M059J (cell line): ENCODE results near the gene MIB1. TPM values are rescaled to one million over a fixed set of nuclear protein-coding genes. Genes with fewer than 3 reads are reported as not detected.
"Not testable (repeated sequence)": the region's sequence is repeated elsewhere in the genome, so short reads cannot be mapped to it uniquely, and the experiment has no call there.

Experiments used
- DNase-seq: peaks from one replicate; pipeline ENCODE4 v3.0.0-alpha.2; 2012; ENCODE audit warnings: low read depth
- total RNA-seq: library from RNA; depleted of rRNA; stranded (reverse); fragments of >200 nt; shearing (Covaris generic); gene quantifications from 2 replicates; pipeline ENCODE4 v1.2.3, GENCODE V29; 2014; rRNA removed

MIB1 gene
- total RNA-seq = 26.5 and 39.6 TPM in 2 replicates

DNA sequence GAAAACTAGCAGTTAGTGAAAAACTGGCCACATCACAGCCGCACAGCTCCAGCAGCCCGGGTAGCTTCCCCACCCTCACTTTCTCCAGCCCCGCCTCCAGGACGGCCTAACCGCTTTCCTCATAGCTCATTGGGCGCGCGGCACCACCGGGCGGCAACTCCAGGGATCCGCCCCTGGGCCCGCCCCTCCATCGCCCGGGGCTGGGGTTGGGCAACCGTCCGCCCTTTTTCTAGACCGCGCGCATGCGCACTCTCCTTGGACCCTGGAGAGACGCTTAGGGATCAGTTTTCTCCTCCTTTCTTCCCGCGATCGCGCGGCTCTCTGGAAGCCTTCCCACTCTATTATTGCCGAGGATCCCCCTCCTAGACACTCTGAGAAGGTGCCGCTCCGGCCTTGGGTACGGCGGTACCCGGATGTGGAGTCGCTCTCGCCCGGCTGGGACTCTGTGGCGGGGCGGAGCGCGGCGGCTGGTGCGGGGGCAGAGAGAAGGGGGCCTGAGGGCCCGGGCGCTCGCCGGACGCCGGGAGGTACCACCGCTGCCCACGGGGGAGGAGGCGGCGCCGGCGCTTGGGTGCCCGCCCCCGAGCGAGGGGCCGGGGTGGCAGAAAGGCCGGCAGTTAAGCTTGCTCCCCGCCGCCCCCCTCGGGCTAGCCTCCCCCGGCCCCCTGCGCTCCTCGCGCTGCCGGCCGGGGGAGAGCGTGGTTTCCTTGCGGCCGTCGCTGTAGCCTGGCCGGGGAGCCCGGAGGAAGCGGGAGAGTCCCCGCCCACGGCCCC is at the start of gene MIB1:
Gene MIB1, plus strand, starts transcription at position 255 of the 774 bp plus-strand sequence. CDS start 792 bp downstream, outside the sequence.
- DNase-seq = peak; percentile 97

DNA sequence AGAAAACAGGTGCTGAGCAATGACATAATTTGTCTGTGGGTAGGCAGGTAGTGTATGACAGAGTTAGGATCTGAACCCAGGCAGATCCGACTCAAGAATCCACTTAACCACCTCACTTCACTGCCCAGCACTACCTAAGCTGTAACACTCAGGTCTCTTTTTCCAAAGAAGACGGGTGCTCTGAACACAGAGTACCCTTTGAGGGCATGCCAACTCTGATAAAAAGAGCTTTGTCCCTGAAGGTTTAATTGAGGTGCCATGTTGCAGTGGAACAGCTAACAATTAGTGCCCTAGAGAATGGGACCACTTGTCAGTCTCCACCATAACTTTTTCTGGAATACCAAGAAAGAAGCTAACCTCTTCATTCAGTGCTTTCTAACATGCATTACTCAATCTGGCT is 47.3 kb upstream of the MIB1 start:
- no peak for DNase-seq

DNA sequence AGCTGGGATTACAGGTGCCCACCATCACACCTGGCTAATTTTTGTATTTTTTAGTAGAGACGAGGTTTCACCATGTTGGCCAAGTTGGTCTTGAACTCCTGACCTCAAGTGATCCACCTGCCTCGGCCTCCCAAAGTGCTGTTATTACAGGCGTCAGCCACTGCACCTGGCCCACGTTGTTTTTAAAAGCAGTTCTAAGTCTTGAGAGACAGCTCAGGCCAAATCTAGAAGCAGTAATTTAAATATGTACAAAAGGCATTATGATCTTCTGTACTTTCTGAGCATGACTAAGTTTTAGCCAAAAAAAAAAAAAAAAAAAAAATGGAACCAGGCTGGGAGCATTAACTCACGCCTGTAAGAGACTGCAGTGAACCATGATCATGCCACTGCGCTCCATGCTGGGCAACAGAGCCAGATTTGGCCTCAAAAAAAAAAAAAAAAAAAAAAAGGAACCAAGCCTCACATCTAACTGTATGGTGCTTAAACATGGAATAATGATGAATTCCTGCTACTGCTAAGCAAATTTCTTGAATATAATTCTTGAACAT is 40.0 kb upstream of the MIB1 start:
- DNase-seq = no peak

DNA sequence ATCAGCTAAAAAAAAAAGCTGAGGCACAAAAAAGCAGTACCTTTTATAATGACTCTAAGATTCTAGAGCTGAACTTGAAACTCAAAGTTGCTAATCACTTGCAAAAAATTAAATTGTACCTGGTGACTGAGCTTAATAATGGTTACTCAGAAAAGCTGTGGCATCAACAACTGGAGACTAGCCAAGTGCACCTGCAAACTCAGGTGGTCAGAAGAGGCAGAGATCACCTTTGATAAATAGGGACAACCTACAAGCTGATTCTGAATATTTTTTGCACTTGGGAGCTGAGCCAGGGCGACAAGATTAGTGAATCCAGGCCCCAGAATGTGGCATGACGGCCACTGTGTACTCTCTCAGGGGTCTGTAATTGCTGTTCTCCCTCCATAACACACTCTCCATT is 39.0 kb upstream of the MIB1 start:
- DNase-seq = no peak

DNA sequence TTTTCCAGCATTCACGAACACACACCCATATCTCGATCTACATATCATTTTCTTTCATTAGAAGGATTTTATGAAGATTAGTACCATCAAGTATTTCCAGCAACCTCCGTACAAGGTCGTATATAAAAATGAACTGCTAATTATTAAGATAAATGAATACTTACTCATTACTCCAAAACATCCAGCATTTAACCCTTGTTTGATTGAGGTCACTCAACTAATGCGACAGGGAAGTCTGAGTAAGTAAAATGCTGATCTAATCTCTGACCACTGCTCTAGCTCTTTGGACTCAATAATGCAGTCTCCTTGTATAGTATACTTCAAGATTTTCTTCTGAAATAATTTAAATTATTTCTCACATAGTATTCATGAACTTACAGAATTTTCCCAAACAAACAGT is 38.0 kb upstream of the MIB1 start:
- peak; percentile 20 for DNase-seq

DNA sequence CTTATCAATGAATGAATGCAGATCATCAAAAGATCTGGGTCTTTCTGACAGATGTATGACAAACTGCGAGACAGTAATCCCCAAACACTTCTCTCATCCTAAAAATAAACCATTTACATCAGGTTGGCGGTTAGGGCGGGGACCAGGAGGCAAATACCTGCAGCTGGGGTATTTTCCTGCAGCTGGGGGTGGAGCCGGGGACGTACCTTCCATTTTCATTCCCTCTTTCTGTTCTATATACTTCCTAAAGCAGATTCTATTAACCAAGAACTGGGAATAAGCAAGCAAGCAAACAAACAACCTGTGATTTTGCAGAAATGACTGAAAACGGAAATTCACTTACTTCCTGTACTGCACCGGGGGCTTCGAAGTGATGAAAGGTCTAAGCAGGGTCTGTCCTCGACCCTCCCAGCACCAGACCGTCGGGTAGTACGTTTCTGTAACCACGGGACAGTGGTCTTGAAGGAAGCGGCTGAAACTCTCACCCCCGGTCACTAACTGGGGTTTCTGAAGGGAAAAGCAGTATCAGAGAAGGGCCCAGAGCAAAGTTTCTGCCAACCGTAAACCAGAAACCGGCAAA is 37.3 kb upstream of the MIB1 start:
- DNase-seq = peak; percentile 15

DNA sequence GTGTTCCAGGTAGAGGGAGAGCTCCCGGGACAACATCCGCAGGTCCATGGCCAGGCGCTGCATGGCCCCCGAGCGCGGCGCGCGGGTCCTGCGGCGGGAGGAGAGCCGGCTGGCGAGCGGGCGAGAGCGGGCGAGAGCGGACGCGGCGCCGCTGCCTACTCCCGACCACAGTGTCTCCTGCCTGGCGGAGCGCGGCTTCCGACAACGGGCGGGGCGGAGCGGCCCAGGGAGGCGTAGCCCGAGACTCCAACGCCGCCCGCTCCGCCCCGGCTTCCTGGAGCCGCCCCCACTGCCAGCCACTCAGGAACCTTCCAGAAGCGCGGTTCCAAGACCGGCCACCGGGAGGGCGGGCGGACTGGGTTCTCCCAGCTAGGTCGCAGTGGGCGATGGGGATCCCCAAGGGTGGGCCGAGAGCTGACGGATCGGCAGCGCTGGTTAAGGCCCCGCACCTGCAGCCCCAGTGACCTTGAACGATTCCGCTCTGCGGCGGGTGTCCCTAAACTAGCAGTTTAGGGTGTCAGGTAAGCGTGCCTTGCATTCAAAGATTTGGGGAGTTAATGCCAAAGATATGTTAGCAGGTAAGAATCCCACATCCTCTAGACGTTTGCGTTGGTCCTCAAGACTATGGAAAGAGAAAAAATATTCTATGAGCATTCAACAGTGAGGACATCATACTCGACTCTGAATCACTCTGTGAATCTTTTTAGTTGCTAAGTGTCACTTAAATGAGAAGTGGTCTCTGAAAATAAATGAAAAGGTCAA is 35.8 kb upstream of the MIB1 start, which contains the start of gene ABHD3:
Gene ABHD3, minus strand, starts transcription at position 172 of the 762 bp plus-strand sequence. Its CDS starts 109 bp downstream, at position 63.
- DNase-seq = peak; percentile 92

DNA sequence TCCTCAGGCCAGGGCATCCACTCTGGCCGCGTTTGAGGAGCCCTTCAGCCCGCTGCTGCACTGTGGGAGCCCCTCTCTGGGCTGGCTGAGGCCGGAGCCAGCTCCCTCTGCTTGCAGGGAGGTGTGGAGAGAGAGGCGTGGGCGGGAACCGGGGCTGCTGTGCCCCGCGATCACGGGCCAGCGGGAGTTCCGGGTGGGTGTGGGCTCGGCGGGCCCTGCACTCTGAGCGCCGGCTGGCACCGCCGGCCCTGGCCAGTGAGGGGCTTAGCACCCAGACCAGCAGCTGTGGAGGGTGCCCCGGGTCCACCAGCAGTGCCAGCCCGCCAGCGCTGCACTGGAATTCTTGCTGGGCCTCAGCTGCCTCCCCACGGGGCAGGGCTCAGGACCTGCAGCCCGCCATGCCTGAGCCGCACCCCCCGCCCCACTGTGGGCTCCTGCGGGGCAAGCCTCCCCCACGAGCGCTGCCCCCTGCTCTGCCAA is 34.2 kb upstream of the MIB1 start:
- no peak for DNase-seq

DNA sequence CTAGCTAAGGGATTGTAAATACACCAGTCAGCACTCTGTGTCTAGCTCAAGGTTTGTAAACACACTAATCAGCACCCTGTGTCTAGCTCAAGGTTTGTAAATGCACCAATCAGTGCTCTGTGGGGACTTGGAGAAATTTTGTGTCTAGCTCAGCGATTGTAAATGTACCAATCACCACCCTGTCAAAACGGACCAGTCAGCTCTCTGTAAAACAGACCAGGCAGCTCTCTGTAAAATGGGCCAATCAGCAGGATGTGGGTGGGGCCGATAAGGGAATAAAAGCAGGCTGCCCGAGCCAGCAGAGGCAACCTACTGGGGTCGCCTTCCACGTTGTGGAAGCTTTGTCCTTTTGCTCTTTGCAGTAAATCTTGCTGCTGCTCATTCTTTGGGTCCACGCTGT is 33.5 kb upstream of the MIB1 start:
- not testable (repeated sequence) for DNase-seq

DNA sequence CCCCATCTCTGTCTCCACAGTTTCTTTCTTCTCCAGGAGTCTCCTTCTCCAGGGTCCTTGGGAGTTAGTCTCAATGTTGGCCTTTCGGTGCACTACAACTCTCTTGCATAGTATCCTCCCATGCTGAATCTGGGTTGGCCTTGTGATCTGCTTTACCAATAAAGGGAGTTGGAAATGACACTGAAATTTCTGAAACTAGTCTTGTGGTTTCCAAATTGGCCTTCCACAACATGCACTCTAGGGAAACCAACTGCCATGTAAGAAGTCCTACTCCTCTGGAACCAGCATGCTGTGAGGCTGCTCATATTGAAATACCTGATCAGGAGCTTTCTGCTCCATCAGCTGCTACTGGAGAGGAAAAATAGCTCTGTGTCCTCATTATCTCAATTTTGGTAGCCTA is 26.1 kb upstream of the MIB1 start:
- DNase-seq = no peak

DNA sequence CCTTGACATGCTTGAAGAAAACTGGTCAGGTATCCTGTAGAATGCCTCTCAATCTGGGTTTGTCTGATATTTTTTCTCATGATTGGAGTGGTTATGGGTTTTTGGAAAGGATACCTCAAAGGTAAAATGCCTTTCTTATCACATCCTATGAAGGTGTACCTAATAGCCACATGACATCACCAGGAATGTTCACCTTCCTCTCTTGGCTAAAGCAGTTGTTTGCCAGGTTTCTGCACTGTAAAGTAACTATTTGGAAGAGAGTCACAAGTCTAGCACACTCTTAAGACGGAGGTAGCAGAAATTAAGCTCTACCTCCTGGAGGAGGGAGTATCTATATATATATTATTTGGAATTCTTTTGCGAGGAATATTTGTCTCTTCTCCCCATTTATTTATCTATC is 17.9 kb upstream of the MIB1 start:
- no peak for DNase-seq

DNA sequence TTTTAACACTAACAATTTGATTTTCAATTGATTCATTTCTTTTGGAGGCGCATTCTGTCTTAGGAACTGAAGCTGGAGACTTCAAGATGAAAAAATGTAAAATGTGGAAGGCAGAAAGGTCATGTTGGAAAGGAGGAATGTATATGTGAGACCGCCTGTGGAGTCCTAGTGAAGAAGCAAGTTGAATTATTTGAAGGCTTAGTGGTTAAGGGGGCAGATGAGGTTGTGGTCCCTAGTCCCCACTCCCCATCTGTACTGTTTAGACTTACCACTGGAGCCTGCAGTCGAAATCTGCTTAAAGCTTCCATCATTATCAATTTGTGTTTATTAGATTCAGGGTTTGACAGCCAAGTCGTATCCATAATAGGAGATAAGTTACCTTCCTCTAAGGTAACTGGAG is 15.4 kb upstream of the MIB1 start:
- no peak for DNase-seq

DNA sequence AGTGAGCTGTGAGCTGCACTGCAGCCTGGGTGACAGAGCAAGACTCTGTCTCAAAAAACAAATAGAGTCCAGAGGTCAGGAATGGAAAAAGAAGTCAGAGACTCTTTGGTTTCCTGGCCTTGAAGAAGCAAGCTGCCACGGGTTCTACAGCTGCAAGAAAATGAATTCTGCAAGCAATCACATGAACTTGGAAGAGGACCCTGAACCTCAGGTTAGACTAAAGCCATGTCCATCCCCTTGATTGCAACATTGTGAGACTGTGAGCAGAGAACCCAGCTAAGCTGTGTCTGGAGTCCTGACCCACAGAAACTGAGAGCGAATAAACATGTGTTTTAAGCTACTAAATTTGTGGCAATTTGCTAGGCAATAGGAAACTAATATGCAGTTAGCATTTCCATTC is 12.9 kb upstream of the MIB1 start:
- DNase-seq = no peak

DNA sequence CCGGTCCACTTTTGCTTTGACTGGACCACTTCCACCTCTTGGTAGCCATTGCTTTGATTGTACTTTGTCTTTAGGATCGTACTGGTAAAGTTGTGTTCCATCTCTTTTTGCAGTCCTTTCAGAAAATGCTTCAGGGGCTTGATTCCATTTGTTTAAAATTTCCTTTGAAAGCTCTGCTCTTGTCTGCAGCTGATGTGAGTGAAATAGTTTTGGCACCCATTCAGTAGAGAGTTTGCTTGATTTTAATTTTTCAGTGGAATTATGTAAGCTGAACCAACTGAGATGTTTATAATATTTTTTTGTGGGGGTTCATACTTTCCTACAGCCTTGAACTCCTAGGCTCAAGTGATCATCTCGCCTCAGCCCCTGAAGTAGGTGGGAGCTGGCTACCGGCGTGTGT is 7.6 kb upstream of the MIB1 start:
- DNase-seq = no peak

DNA sequence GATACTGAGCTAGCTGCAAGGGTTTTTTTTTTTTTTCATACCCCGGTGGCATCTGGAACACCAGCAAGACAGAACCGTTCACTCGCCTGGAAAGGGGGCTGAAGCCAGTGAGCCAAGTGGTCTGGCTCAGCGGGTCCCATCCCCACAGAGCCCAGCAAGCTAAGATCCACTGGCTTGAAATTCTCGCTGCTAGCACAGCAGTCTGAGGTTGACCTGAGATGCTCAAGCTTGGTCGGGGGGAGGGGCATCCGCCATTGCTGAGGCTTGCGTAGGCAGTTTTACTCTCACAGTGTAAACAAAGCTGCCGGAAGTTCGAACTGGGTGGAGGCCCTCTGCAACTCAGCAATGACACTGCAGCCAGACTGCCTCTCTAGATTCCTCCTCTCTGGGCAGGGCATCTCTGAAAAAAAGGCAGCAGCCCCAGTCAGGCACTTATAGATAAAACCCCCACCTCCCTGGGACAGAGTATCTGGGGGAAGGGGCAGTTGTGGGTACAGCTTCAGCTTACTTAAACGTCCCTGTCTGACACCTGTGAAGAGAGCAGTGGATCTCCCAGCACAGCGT is 5.1 kb upstream of the MIB1 start:
- no peak for DNase-seq

DNA sequence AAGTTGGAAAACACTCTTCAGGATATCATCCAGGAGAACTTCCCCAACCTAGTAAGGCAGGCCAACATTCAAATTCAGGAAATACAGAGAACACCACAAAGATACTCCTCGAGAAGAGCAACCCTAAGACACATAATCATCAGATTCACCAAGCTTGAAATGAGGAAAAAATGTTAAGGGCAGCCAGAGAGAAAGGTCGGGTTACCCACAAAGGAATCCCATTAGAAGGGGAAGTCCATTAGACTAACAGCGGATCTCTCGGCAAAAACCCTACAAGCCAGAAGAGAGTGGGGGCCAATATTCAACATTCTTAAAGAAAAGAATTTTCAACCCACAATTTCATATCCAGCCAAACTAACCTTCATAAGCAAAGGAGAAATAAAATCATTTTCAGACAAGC is 3.7 kb upstream of the MIB1 start:
- DNase-seq = not testable (repeated sequence)

DNA sequence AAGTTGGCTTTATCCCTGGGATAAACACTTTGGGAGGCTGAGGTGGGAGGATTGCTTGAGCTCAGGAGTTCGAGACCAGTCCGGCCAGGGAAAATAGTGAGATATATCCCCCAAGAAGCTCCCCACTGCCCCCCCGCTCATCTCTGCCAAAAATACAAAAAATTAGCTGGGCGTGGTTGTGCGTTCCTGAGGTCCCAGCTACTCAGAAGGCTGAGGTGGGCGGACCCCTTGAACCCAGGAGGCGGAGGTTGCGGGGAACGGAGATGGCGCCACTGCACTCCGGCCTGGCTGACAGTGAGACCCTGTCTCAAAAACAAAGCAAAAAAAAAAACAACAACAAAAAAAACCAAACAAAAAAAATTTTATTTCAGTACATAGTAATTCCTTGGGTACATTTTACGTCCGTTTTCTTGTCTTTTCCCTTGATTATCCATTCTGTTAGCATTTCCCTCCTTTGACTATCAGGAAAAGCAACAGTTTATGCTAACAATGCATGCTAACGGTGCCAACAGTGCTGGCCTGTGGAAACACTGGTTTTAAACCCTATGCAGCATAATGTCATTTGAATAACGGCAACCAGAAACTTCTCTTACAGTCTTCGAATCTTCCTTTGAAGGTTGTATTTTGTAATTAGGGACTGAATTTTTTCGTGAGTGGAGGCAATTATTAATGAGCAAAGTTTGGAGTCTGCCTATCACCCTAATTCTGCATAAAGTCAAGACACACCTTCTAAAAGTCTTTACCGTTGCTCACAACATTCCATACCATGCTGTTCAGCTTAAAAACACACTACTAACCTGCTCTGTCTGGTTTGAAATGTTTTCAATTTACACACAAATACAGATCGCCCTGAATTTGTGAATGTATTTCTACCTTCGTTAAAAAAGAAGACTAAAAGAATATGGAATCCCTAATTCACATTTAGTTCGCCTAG is 721 bp upstream of the MIB1 start:
- no peak for DNase-seq

DNA sequence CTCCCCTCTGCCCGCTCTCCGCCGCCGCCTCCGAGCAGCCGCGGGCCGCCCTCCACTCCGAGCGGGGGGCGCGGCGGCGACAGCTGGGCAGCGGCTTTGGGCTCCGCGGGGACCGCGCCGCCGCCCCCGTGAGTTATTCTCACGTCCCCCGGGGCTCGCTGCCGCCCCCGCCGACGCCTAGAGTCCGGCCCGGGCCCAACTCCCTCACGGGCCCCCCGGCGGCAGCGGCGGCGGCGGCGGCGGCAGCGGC is 645 bp downstream of the MIB1 start:
- DNase-seq = no peak

DNA sequence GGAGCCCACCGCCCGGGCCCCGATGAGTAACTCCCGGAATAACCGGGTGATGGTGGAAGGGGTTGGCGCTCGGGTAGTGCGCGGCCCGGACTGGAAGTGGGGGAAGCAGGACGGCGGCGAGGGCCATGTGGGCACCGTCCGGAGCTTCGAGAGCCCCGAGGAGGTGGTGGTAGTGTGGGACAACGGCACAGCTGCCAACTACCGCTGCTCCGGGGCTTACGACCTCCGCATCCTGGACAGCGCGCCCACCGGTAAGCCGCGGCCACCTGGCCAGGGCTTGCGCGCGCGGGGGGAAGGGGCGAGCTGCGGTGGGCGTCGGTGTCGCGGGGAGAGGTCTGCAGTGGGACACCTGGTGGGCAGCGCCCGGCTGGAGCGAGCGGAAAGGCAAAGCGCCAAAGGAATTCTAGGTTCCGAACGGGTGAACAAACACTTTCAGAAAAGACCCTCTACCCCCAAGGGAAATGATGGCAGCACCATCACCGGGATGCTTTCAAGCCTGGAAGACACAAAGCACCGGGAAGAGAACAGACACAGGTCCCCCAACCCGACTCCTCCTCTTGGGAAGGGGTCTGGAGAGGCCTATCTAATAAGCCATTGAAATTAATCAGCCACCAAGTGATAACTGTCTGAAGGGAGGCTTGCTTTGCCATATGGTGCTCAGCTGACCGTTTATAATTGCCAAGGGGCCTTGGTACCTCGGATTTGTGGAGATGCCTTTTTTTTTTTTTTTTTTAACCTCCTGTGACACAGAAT is 1.1 kb downstream of the MIB1 start:
- peak; percentile 40 for DNase-seq

DNA sequence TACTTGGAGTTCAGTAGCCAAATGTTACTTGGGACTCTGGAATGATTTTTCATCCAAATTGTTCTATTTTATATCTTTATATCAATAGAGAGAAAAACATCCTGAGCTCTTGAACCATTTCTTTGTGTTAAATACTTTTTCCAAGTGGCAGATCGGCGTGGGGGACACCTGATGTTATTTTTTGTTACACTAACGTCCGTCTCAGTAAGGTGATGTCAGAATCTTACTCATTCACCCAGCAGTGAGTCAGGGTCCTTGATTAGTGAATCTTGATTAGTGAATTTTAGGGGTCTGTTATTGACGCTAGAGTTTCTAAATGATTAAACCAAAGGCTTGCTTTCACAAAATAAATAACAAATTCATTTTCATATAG is 1.7 kb downstream of the MIB1 start:
- peak; percentile 51 for DNase-seq
